PFSK-1 (cell line): Measurements from ENCODE around the gene FCHO1.

ENCODE experiments used
- POLR2AphosphoS5 ChIP-seq: IDR thresholded peaks from 2 replicates; pipeline ENCODE4 v1.6.1; 2012; ENCODE audit warnings: low read depth, mild to moderate bottlenecking, control low read depth, low read length, moderate library complexity
- REST ChIP-seq, 2 experiments: IDR thresholded peaks; 2 replicates each; pipeline versions ENCODE4 v1.6.1 to v1.8.0; 2011 to 2012; ENCODE audit warnings: low read depth in 2 of 2, low read length in 2 of 2, control low read depth in 1 of 2, inconsistent platforms in 1 of 2, mild to moderate bottlenecking in 1 of 2, moderate library complexity in 1 of 2; ENCODE audit not compliant: insufficient read depth in 1 of 2
- TAF1 ChIP-seq: IDR thresholded peaks from 2 replicates; pipeline ENCODE4 v1.6.1; 2012; ENCODE audit warnings: low read length, control low read depth, borderline replicate concordance; ENCODE audit not compliant: insufficient read depth

GRCh38 chr19:17739121-17739875, 12.0 kb upstream of the FCHO1 start:
- TF ChIP-seq POLR2AphosphoS5 (no peak), TAF1 (no peak), REST (IDR thresholded peaks at IDR 0.05; ENCODE audit: insufficient read depth in 1 of 2, low read depth in 2 of 2, low read length in 2 of 2) (no peak)
